SH-SY5Y (cell line): ENCODE measurements around the gene SRRM1.

Experiments used
- GATA2 ChIP-seq: IDR thresholded peaks from 2 replicates; pipeline ENCODE4 v1.6.1; 2011; ENCODE audit warnings: mild to moderate bottlenecking, low read depth, low read length
- GATA3 ChIP-seq: IDR thresholded peaks from 2 replicates; pipeline ENCODE4 v1.6.1; 2011; ENCODE audit warnings: low read depth, mild to moderate bottlenecking, low read length, moderate library complexity

The SRRM1 gene

GRCh38 chr1:24642481-24643362, at the start of gene SRRM1:
Gene SRRM1 (plus strand): TSS chr1:24643302. CDS start chr1:24643327, 25 bp downstream.
- no peak for TF ChIP-seq GATA3
- peak; percentile 13; the same call in 1 of the 2 replicates for TF ChIP-seq GATA2

GRCh38 chr1:24594328-24594598, 48.8 kb upstream of the SRRM1 start:
- no peak for TF ChIP-seq GATA3
- TF ChIP-seq GATA2, result no peak

GRCh38 chr1:24596401-24596880, 46.7 kb upstream of the SRRM1 start:
- TF ChIP-seq GATA2, result no peak
- TF ChIP-seq GATA3, result no peak

- TF ChIP-seq GATA3 (no peak), GATA2 (no peak)
Observed at GRCh38 chr1:24599265-24599664, 43.8 kb upstream of the SRRM1 start.

GRCh38 chr1:24600551-24600950, 42.6 kb upstream of the SRRM1 start:
- no peak for TF ChIP-seq GATA2
- TF ChIP-seq GATA3, result no peak

- TF ChIP-seq GATA3 (no peak), GATA2 (no peak)
Observed at GRCh38 chr1:24605534-24606295, 37.4 kb upstream of the SRRM1 start.

- no peak for TF ChIP-seq GATA3
- TF ChIP-seq GATA2, result no peak
Observed at GRCh38 chr1:24606296-24606605, 36.9 kb upstream of the SRRM1 start.

GRCh38 chr1:24606621-24607020, 36.5 kb upstream of the SRRM1 start:
- TF ChIP-seq GATA2, result no peak
- TF ChIP-seq GATA3, result no peak

GRCh38 chr1:24609949-24610517, 33.1 kb upstream of the SRRM1 start:
- TF ChIP-seq GATA2, result no peak
- TF ChIP-seq GATA3, result no peak

GRCh38 chr1:24619376-24619775, 23.7 kb upstream of the SRRM1 start:
- TF ChIP-seq GATA2 (no peak), GATA3 (no peak)

- no peak for TF ChIP-seq GATA2
- TF ChIP-seq GATA3, result no peak
Observed at GRCh38 chr1:24620678-24621077, 22.4 kb upstream of the SRRM1 start.

GRCh38 chr1:24621121-24621520, 22.0 kb upstream of the SRRM1 start:
- TF ChIP-seq GATA2, result no peak
- TF ChIP-seq GATA3, result no peak

- TF ChIP-seq GATA2, result no peak
- TF ChIP-seq GATA3, result no peak
Observed at GRCh38 chr1:24622218-24622617, 20.9 kb upstream of the SRRM1 start.

- no peak for TF ChIP-seq GATA3
- TF ChIP-seq GATA2, result no peak
Observed at GRCh38 chr1:24632832-24633175, 10.3 kb upstream of the SRRM1 start.

GRCh38 chr1:24635195-24635843, 7.8 kb upstream of the SRRM1 start:
- TF ChIP-seq GATA3, result no peak
- TF ChIP-seq GATA2, result no peak
